22Rv1 (cell line): ENCODE measurements around the gene RFTN1.

ENCODE experiments used
- CTCF ChIP-seq: fragments of 450-650 bp; IDR thresholded peaks from 2 replicates; pipeline ENCODE4 v1.5.1; 2017; ENCODE audit warnings: mild to moderate bottlenecking
- ZFX ChIP-seq: fragments of 450-650 bp; IDR thresholded peaks from 2 replicates; pipeline ENCODE4 v1.6.1; 2017; ENCODE audit warnings: antibody characterized with exemption, borderline replicate concordance

GRCh38 chr3:16380421-16380820 lies 133.1 kb downstream of the RFTN1 start:
- TF ChIP-seq CTCF, result no peak
- TF ChIP-seq ZFX, result no peak
